Stomach (tissue), 4 donors: ENCODE measurements around the gene C3.

Experiments
- CTCF ChIP-seq, 7 experiments: fragments of 450-650 bp in 4 of 7; fragments of 200-600 bp in 3 of 7; sonication (generic) in 3 of 7; IDR thresholded peaks; one replicate each; pipeline ENCODE4 v1.5.1; 2016 to 2019; ENCODE audit warnings: antibody characterized with exemption in 7 of 7, control low read depth in 2 of 7, mild to moderate bottlenecking in 1 of 7
- POLR2AphosphoS5 ChIP-seq, 3 donors: sonication (generic); formaldehyde crosslinking; IDR thresholded peaks; one replicate each; pipeline ENCODE4 v1.6.1; 2016; ENCODE audit warnings: antibody characterized with exemption in 3 of 3

- TF ChIP-seq POLR2AphosphoS5 (IDR thresholded peaks at IDR 0.05): no peak
- TF ChIP-seq CTCF (IDR thresholded peaks at IDR 0.05): no peak
These were observed 26.2 kb downstream of the C3 start for GRCh38 chr19:6694147-6694815.
